ENCODE measurements around the gene OTULIN.

OTULIN gene

DNA sequence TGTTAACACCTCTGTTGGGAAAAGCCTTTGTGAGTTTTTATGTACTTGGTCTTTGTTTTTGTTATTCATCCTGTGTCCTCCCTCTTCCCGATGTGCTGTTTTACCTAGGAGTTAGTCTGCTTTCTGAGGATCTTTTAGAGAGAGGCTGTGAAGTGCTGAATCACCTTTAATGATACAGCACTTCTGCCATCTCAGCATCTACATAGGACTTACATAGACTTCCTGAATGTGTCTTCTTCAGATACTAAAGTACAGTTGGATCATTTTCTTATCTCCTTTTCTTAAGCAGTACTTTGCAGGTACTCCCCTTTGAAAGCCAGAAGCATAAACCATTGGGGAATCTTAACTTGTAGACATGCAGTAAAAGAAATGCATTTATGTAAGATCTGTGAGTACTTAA is 31.5 kb downstream of the OTULIN start (continued):
- TF ChIP-seq, protein P1, sequence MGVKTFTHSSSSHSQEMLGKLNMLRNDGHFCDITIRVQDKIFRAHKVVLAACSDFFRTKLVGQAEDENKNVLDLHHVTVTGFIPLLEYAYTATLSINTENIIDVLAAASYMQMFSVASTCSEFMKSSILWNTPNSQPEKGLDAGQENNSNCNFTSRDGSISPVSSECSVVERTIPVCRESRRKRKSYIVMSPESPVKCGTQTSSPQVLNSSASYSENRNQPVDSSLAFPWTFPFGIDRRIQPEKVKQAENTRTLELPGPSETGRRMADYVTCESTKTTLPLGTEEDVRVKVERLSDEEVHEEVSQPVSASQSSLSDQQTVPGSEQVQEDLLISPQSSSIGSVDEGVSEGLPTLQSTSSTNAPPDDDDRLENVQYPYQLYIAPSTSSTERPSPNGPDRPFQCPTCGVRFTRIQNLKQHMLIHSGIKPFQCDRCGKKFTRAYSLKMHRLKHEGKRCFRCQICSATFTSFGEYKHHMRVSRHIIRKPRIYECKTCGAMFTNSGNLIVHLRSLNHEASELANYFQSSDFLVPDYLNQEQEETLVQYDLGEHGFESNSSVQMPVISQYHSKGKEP (tag by site-specific recombination; IDR thresholded peaks at IDR 0.05) = no peak
- no peak for TF ChIP-seq GLIS1 (tag by site-specific recombination; IDR thresholded peaks at IDR 0.05)

DNA sequence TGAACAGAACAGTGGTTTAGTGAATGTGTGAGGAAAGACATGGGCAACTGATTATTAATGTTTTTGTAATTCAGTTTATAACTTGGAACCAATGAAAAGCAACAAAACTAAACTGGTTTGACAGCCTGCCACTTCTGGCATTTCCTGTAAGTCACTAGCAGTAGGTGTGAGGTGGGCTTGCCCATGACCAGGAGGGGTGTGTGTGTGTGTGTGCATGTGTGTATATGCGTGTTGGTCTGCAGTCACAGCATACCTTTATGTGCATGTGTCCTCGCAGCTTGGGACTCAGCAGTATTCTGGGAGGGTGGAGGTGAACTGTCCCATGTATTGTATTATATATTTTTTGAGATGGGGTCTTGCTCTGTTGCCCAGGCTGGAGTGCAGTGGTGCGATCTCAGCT is 32.3 kb downstream of the OTULIN start:
- ChIA-PET POLR2A (no interaction called here), CTCF (interaction anchor here (0.7 to 0.9 kb wide), 2 partner anchors 11 to 135 kb away, joined by 3 read pairs; no protein-coding TSS in a partner anchor)
- H3K27ac ChIP-seq (ENCODE audit: extremely low read depth, low read depth, low read length) = no peak overlapping the region
- H3K36me3 ChIP-seq (ENCODE audit: control insufficient read depth in 2 of 2, insufficient read depth in 1 of 2, low read length in 2 of 2) = peaks cover 35 to 72% of the 10 kb centered on the region in 2 experiments
- H3K4me3 ChIP-seq (ENCODE audit: low read depth, low read length) = no peak overlapping the region
- no peaks in the 10 kb centered on the region for H3K4me1 ChIP-seq (ENCODE audit: control insufficient read depth, insufficient read depth, low read length)
- H3K9me3 ChIP-seq (ENCODE audit: control insufficient read depth, insufficient read depth, low read depth, low read length) = no peaks in the 10 kb centered on the region
- TF ChIP-seq, protein P2, sequence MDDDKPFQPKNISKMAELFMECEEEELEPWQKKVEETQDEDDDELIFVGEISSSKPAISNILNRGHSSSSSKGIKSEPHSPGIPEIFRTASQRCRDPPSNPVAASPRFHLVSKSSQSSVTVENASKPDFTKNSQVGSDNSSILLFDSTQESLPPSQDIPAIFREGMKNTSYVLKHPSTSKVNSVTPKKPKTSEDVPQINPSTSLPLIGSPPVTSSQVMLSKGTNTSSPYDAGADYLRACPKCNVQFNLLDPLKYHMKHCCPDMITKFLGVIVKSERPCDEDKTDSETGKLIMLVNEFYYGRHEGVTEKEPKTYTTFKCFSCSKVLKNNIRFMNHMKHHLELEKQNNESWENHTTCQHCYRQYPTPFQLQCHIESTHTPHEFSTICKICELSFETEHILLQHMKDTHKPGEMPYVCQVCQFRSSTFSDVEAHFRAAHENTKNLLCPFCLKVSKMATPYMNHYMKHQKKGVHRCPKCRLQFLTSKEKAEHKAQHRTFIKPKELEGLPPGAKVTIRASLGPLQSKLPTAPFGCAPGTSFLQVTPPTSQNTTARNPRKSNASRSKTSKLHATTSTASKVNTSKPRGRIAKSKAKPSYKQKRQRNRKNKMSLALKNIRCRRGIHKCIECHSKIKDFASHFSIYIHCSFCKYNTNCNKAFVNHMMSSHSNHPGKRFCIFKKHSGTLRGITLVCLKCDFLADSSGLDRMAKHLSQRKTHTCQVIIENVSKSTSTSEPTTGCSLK (tag by site-specific recombination; IDR thresholded peaks at IDR 0.05) = no peak
- TF ChIP-seq ZNF121 (tag by site-specific recombination; IDR thresholded peaks at IDR 0.05) = peak; percentile 77

DNA sequence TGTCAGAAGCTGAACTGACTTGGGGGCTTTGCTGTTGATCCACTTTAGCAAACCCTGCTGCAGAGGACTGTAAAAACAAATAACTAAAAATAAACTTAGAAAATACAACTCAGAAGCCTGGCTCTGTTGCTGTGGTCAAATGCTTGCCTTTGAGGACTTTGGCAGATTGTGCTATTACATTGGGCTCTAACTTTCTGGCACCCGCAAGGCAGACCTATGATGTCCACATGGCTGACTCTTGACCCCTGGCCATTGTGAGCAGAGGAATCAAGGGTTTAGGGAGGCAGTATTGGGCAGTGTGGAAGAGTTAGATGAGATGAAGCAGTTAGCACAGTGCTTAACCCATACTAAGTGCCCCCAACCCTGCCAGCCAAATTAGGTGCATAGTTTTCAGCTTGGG is 34.0 kb downstream of the OTULIN start:
- ChIA-PET POLR2A (no interaction called here), CTCF (no interaction called here)
- Histone ChIP-seq H3K4me3 (ENCODE audit: low read depth, low read length) (no peak overlapping the region), H3K9me3 (ENCODE audit: control insufficient read depth, insufficient read depth, low read depth, low read length) (no peaks in the 10 kb centered on the region), H3K36me3 (ENCODE audit: control insufficient read depth in 2 of 2, insufficient read depth in 1 of 2, low read length in 2 of 2) (peaks cover 27 to 60% of the 10 kb centered on the region in 2 experiments), H3K4me1 (ENCODE audit: control insufficient read depth, insufficient read depth, low read length) (no peaks in the 10 kb centered on the region), H3K27ac (ENCODE audit: extremely low read depth, low read depth, low read length) (no peak overlapping the region)
- no peak for TF ChIP-seq ZNF473 (tag by site-specific recombination; IDR thresholded peaks at IDR 0.05)
- TF ChIP-seq ZBTB21 (tag by site-specific recombination; IDR thresholded peaks at IDR 0.05) = no peak
- TF ChIP-seq ZNF549 (tag by site-specific recombination; IDR thresholded peaks at IDR 0.05) = no peak
- TF ChIP-seq YY1 (tag by site-specific recombination; IDR thresholded peaks at IDR 0.05) = no peak
- no peak for TF ChIP-seq ZNF391 (tag by site-specific recombination; IDR thresholded peaks at IDR 0.05; ENCODE audit: borderline replicate concordance, low read depth)
- TF ChIP-seq, protein P3, sequence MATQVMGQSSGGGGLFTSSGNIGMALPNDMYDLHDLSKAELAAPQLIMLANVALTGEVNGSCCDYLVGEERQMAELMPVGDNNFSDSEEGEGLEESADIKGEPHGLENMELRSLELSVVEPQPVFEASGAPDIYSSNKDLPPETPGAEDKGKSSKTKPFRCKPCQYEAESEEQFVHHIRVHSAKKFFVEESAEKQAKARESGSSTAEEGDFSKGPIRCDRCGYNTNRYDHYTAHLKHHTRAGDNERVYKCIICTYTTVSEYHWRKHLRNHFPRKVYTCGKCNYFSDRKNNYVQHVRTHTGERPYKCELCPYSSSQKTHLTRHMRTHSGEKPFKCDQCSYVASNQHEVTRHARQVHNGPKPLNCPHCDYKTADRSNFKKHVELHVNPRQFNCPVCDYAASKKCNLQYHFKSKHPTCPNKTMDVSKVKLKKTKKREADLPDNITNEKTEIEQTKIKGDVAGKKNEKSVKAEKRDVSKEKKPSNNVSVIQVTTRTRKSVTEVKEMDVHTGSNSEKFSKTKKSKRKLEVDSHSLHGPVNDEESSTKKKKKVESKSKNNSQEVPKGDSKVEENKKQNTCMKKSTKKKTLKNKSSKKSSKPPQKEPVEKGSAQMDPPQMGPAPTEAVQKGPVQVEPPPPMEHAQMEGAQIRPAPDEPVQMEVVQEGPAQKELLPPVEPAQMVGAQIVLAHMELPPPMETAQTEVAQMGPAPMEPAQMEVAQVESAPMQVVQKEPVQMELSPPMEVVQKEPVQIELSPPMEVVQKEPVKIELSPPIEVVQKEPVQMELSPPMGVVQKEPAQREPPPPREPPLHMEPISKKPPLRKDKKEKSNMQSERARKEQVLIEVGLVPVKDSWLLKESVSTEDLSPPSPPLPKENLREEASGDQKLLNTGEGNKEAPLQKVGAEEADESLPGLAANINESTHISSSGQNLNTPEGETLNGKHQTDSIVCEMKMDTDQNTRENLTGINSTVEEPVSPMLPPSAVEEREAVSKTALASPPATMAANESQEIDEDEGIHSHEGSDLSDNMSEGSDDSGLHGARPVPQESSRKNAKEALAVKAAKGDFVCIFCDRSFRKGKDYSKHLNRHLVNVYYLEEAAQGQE (tag by site-specific recombination; IDR thresholded peaks at IDR 0.05) = no peak
- TF ChIP-seq ZNF626 (tag by site-specific recombination; IDR thresholded peaks at IDR 0.05) = no peak
- no peak for TF ChIP-seq ZNF112 (tag by site-specific recombination; IDR thresholded peaks at IDR 0.05)
- TF ChIP-seq ZNF777 (tag by site-specific recombination; IDR thresholded peaks at IDR 0.05; ENCODE audit: borderline replicate concordance) = no peak
- TF ChIP-seq, protein P4, sequence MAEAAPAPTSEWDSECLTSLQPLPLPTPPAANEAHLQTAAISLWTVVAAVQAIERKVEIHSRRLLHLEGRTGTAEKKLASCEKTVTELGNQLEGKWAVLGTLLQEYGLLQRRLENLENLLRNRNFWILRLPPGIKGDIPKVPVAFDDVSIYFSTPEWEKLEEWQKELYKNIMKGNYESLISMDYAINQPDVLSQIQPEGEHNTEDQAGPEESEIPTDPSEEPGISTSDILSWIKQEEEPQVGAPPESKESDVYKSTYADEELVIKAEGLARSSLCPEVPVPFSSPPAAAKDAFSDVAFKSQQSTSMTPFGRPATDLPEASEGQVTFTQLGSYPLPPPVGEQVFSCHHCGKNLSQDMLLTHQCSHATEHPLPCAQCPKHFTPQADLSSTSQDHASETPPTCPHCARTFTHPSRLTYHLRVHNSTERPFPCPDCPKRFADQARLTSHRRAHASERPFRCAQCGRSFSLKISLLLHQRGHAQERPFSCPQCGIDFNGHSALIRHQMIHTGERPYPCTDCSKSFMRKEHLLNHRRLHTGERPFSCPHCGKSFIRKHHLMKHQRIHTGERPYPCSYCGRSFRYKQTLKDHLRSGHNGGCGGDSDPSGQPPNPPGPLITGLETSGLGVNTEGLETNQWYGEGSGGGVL (tag by site-specific recombination; IDR thresholded peaks at IDR 0.05) = no peak
- TF ChIP-seq ZNF248 (tag by site-specific recombination; IDR thresholded peaks at IDR 0.05) = no peak
- TF ChIP-seq ZFP69B (tag by site-specific recombination; IDR thresholded peaks at IDR 0.05) = no peak
- TF ChIP-seq GFI1B (tag by site-specific recombination; IDR thresholded peaks at IDR 0.05) = no peak
- TF ChIP-seq MZF1 (tag by site-specific recombination; IDR thresholded peaks at IDR 0.05; ENCODE audit: borderline replicate concordance) = no peak
- no peak for TF ChIP-seq ZNF341 (tag by site-specific recombination; IDR thresholded peaks at IDR 0.05; ENCODE audit: low read depth)
- TF ChIP-seq KLF8 (tag by site-specific recombination; IDR thresholded peaks at IDR 0.05) = no peak
- TF ChIP-seq, protein P5, sequence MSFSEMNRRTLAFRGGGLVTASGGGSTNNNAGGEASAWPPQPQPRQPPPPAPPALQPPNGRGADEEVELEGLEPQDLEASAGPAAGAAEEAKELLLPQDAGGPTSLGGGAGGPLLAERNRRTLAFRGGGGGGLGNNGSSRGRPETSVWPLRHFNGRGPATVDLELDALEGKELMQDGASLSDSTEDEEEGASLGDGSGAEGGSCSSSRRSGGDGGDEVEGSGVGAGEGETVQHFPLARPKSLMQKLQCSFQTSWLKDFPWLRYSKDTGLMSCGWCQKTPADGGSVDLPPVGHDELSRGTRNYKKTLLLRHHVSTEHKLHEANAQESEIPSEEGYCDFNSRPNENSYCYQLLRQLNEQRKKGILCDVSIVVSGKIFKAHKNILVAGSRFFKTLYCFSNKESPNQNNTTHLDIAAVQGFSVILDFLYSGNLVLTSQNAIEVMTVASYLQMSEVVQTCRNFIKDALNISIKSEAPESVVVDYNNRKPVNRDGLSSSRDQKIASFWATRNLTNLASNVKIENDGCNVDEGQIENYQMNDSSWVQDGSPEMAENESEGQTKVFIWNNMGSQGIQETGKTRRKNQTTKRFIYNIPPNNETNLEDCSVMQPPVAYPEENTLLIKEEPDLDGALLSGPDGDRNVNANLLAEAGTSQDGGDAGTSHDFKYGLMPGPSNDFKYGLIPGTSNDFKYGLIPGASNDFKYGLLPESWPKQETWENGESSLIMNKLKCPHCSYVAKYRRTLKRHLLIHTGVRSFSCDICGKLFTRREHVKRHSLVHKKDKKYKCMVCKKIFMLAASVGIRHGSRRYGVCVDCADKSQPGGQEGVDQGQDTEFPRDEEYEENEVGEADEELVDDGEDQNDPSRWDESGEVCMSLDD (tag by site-specific recombination; IDR thresholded peaks at IDR 0.05) = no peak
- TF ChIP-seq ZNF169 (tag by site-specific recombination; IDR thresholded peaks at IDR 0.05) = no peak
